ENCODE measurements around the gene ST6GALNAC3.

Gene ST6GALNAC3

GRCh38 chr1:76463849-76464248 lies 389.3 kb downstream of the ST6GALNAC3 start:
- no peak for DNase-seq

GRCh38 chr1:76465030-76465429 lies 390.5 kb downstream of the ST6GALNAC3 start:
- peak; percentile 6 for DNase-seq

- DNase-seq, result no peak
Observed at GRCh38 chr1:76470166-76470565, 395.6 kb downstream of the ST6GALNAC3 start.

GRCh38 chr1:76471536-76471935 lies 397.0 kb downstream of the ST6GALNAC3 start:
- DNase-seq, result no peak

- DNase-seq, result no peak
Observed at GRCh38 chr1:76473591-76473990, 399.0 kb downstream of the ST6GALNAC3 start.

- DNase-seq, result no peak
Observed at GRCh38 chr1:76474922-76475321, 400.4 kb downstream of the ST6GALNAC3 start.

DNA sequence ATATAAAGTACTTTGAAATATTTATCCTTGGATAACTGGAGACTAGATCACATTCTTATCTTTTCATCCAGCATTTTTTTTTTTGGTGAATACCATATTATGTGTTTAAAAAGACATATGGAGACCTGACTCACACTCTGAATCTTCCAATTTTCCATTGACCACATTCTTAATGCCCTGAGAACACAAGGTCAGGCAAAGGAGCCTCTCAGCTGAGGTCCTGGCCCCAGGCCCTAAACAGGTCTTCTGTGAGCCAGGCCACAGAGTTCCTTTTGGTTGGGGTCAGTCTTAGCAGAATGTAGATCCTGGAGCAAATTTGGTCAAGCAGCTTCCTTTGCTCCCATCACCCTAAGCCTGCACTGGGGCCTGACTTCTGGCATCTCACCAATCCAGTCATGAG lies 402.6 kb downstream of the ST6GALNAC3 start:
- DNase-seq, result no peak

- DNase-seq, result no peak
Observed at GRCh38 chr1:76480827-76481226, 406.3 kb downstream of the ST6GALNAC3 start.

- no peak for DNase-seq
Observed at GRCh38 chr1:76481672-76482071, 407.1 kb downstream of the ST6GALNAC3 start.

- no peak for DNase-seq
Observed at GRCh38 chr1:76482272-76482671, 407.7 kb downstream of the ST6GALNAC3 start.

DNA sequence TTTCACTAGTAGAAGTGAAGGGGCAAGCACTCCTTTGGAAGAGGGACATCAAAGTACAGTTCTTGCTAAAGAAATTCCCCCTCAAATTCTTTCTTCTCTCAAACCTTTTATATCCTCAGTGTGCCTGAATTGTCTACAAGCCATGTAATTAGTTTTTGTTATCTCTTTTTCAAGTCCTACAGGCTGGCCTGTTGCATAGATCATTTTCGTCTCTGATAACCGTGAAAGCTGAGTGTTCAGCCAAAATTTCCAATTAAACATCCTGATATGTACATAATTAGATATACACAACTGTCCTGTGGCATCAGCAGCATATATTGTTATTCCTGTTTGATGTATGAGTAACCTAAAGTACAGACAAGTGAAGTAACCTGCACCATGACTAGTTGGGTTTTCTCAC lies 417.2 kb downstream of the ST6GALNAC3 start:
- no peak for DNase-seq

GRCh38 chr1:76492752-76493430 lies 418.3 kb downstream of the ST6GALNAC3 start:
- DNase-seq, result peak; percentile 2

- DNase-seq, result peak; percentile 4
Observed at GRCh38 chr1:76494807-76495206, 420.3 kb downstream of the ST6GALNAC3 start.

DNA sequence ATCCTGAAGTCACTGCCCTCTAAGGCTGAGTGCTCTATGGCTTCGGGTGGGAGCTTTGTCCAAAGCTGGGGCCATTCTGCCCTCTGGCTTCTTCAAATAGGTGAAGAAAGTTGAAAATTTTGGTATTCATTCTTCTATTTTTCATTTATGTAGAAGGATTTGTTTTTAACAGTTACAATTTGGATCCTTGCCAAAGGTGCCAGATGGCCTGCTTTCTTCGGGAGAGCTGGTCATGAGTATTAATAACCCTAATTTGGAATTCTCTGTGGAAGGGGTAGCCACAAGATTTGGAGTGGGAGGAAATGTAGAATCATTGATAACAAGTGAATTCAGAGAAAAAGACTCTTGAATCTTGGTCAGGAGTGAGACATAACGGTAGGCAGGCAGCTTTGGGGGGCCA lies 422.3 kb downstream of the ST6GALNAC3 start:
- no peak for DNase-seq

GRCh38 chr1:76500116-76500515 lies 425.6 kb downstream of the ST6GALNAC3 start:
- DNase-seq, result no peak

- no peak for DNase-seq
Observed at GRCh38 chr1:76501136-76501535, 426.6 kb downstream of the ST6GALNAC3 start.

DNA sequence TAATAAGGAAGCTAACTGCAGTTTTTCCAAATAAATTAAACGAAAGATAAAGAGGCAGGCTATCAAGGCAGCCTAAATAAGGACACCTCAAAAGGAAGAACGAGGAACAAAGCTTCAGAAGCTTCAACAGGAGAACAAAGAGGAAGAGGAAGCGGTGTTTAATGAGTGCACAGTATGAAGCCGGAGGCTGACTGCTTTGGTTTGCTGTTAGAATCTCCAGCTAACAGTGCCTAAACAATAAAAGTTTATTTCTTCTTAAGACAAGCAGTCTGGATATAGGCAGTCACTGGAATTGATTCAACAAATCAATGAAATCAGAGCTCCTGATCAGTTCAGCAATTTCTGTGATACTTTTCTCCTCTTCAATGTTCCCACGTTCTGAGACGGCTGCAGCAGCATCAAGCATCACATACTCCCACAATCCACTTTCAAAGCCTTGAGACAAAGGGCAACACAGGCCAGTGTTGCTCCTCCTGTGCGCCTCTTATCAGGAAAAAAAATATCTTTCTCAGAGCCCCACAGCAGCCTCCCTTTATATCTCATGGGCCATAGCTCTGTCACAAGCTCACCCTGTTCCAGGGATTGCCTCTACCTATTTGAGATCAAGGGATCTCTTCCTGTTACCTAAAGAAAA lies 427.2 kb downstream of the ST6GALNAC3 start:
- DNase-seq, result no peak

DNA sequence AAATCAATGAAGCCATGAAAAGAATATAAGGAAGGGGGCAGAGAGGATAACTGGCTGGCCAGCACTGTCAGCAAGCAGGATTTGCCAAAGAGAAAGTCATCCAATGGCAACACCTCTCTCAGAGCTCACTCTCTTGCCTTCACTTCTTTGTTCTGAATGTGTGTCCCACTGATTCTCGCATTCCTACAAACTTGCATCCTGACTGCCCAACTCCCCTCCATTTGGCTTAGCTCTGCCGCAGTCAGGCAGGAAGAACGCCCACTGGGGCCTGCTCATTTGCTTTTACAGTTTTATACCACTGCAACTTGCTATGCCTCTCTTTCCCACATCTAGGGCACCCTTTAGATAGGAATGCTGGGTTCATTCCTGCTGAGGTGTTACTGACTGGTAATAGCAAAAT lies 428.6 kb downstream of the ST6GALNAC3 start:
- no peak for DNase-seq

DNA sequence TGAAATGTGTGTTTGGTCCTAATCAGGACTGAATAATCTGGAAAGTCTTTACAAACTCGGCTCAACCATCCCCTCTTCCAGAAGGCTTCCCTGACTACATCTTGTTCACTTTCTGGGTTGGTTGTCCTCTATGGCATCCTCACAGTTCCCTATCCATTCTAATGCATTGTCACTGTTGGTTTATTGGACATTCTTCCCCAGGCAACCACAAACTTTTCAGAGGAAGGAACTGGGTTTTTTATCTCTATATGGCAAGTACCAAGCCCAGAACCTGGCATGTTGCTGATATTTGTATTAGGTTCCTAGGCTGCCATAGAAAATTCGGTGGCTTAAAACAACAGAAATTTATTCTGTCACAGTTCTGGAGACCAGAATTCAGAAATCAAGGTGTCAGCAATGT lies 429.2 kb downstream of the ST6GALNAC3 start:
- DNase-seq, result no peak

DNA sequence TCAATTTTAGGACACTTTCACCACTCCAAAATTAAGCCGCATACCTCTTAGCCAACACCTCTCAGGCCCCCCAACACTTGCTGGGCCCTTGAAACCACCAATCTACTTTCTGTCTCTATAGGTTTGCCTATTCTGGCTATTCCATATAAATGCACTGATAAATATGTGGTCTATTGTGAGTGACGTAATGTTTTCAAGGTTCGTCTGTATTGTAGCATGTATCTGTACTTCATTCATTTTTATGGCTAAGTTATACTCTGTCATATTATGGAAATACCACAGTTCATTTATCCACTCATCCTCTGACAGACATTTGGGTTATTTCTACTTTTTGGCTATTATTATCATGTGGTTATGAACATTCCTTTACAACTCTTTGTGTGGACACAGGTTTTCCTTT lies 432.8 kb downstream of the ST6GALNAC3 start:
- DNase-seq, result no peak

GRCh38 chr1:76508871-76509270 lies 434.3 kb downstream of the ST6GALNAC3 start:
- no peak for DNase-seq

DNA sequence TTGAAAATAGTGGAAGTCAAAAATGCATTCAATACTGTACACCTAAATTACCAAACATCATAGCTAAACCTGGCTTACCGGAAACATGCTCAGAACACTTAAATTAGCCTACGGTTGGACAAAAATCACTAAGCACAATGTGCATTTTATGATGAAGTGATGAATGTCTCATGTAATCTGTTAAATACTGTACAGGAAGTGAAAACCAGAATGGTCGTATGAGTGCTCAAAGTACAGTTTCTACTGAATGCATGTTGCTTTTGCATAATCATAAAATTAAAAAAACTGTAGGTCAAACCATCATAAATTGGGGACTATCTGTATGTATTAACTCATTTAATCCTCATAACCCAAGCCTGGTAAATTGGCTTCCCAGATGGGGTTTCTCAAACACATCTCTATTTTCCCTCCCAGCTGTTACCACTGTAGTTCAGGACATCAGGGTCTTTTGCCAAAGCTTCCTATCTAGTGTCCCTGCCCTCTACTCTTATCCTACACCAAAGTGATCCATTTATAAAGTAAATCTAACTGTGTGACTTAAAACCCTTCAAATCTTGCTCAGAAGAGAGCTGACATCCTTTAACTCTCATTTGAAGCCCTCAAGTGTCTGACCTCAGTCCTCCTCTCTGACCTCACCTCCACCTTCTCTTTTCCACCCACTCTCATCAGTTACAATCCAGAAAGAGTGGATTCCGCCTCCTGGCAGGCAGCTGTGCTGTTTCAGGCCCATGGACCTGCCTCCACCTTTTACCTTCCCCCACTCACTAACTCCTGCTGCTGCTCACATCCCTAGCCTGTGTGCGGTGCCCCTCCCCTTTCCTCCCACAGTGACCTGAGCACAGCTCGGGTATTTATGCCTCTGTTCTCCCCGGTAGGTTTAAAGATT lies 436.4 kb downstream of the ST6GALNAC3 start:
- no peak for DNase-seq

- no peak for DNase-seq
Observed at GRCh38 chr1:76511558-76512179, 437.1 kb downstream of the ST6GALNAC3 start.
